H9 (cell line): ENCODE results near the gene TBX19. TPM values are rescaled to one million over a fixed set of nuclear protein-coding genes. Genes with fewer than 3 reads are reported as not detected.

ENCODE experiments used
- DNase-seq: peaks from one replicate; pipeline ENCODE4 v3.0.0-alpha.2; 2017
- H2AFZ ChIP-seq: one replicate; pipeline ENCODE4 v1.6.1; 2013; ENCODE audit warnings: mild to moderate bottlenecking, low read length, control low read depth, moderate library complexity
- H2AK5ac ChIP-seq: 2 replicates; pipeline ENCODE4 v1.6.1; 2013; ENCODE audit warnings: low read length, control low read depth, mixed read lengths; ENCODE audit not compliant: insufficient read length
- H2BK120ac ChIP-seq: one replicate; pipeline ENCODE4 v1.6.1; 2013; ENCODE audit warnings: low read depth, mild to moderate bottlenecking, low read length, control low read depth, inconsistent platforms; ENCODE audit not compliant: poor library complexity, severe bottlenecking
- H2BK12ac ChIP-seq: 2 replicates; pipeline ENCODE4 v1.6.1; 2013; ENCODE audit warnings: low read length, control low read depth, mixed read lengths, low read depth; ENCODE audit not compliant: insufficient read length
- H2BK15ac ChIP-seq: 2 replicates; pipeline ENCODE4 v1.6.1; 2013; ENCODE audit warnings: low read depth, low read length, control low read depth
- H2BK20ac ChIP-seq: one replicate; pipeline ENCODE4 v1.6.1; 2013; ENCODE audit warnings: low read depth, mild to moderate bottlenecking, low read length, control low read depth, inconsistent platforms; ENCODE audit not compliant: poor library complexity, severe bottlenecking
- H2BK5ac ChIP-seq: 2 replicates; pipeline ENCODE4 v1.6.1; 2013; ENCODE audit warnings: low read length, control low read depth, mixed read lengths; ENCODE audit not compliant: insufficient read length
- H3K14ac ChIP-seq: 2 replicates; pipeline ENCODE4 v1.6.1; 2013; ENCODE audit warnings: low read length, control low read depth; ENCODE audit not compliant: insufficient read depth
- H3K18ac ChIP-seq: 2 replicates; pipeline ENCODE4 v1.6.1; 2013; ENCODE audit warnings: low read depth, mild to moderate bottlenecking, mixed read lengths, low read length, control low read depth; ENCODE audit not compliant: insufficient read length
- H3K23ac ChIP-seq: 2 replicates; pipeline ENCODE4 v1.6.1; 2013; ENCODE audit warnings: low read length, control low read depth, mixed read lengths, low read depth; ENCODE audit not compliant: insufficient read length
- H3K23me2 ChIP-seq: 2 replicates; pipeline ENCODE4 v1.6.1; 2013; ENCODE audit warnings: low read depth, mild to moderate bottlenecking, mixed read lengths, low read length, control low read depth; ENCODE audit not compliant: insufficient read length, poor library complexity, severe bottlenecking
- H3K27ac ChIP-seq: 2 replicates; pipeline ENCODE4 v1.5.1; 2013; ENCODE audit warnings: low read length, control low read depth, mixed read lengths, low read depth; ENCODE audit not compliant: insufficient read length
- H3K27me3 ChIP-seq: 2 replicates; pipeline ENCODE4 v1.6.1; 2013; ENCODE audit warnings: low read length, control low read depth, inconsistent platforms; ENCODE audit not compliant: insufficient read depth
- H3K4ac ChIP-seq: 2 replicates; pipeline ENCODE4 v1.6.1; 2013; ENCODE audit warnings: low read depth, mild to moderate bottlenecking, control low read depth, inconsistent platforms, low read length, moderate library complexity
- H3K4me1 ChIP-seq: 2 replicates; pipeline ENCODE4 v1.6.1; 2013; ENCODE audit warnings: low read length, control low read depth, inconsistent platforms; ENCODE audit not compliant: insufficient read depth
- H3K4me2 ChIP-seq: 2 replicates; pipeline ENCODE4 v1.6.1; 2013; ENCODE audit warnings: low read length, control low read depth, mixed read lengths; ENCODE audit not compliant: insufficient read length, insufficient read depth
- H3K56ac ChIP-seq: 2 replicates; pipeline ENCODE4 v1.6.1; 2013; ENCODE audit warnings: low read depth, mild to moderate bottlenecking, mixed read lengths, low read length, control low read depth; ENCODE audit not compliant: insufficient read length
- H3K79me1 ChIP-seq: 2 replicates; pipeline ENCODE4 v1.6.1; 2013; ENCODE audit warnings: low read depth, mild to moderate bottlenecking, moderate library complexity, low read length, control low read depth, inconsistent platforms; ENCODE audit not compliant: insufficient read depth, poor library complexity, severe bottlenecking
- H3K79me2 ChIP-seq: 2 replicates; pipeline ENCODE4 v1.6.1; 2013; ENCODE audit warnings: low read length, control low read depth, inconsistent platforms; ENCODE audit not compliant: insufficient read depth
- H3K9ac ChIP-seq: 2 replicates; pipeline ENCODE4 v1.6.1; 2013; ENCODE audit warnings: low read length, control low read depth, mixed read lengths; ENCODE audit not compliant: insufficient read length; ENCODE audit errors: extremely low read depth
- H3K9me3 ChIP-seq: one replicate; pipeline ENCODE4 v1.6.1; 2013; ENCODE audit warnings: low read depth, low read length, inconsistent platforms; ENCODE audit not compliant: control insufficient read depth
- H3T11ph ChIP-seq: one replicate; pipeline ENCODE4 v1.6.1; 2013; ENCODE audit warnings: mild to moderate bottlenecking, low read length, control low read depth, inconsistent platforms
- H4K20me1 ChIP-seq: one replicate; pipeline ENCODE4 v1.6.1; 2013; ENCODE audit not compliant: control insufficient read depth, insufficient read length, insufficient read depth
- H4K5ac ChIP-seq: 2 replicates; pipeline ENCODE4 v1.6.1; 2013; ENCODE audit warnings: low read depth, mild to moderate bottlenecking, mixed read lengths, low read length, control low read depth; ENCODE audit not compliant: insufficient read length
- H4K8ac ChIP-seq: replicated peaks from 2 replicates; pipeline ENCODE4 v1.6.1; 2013; ENCODE audit warnings: low read length, control low read depth, mixed read lengths, low read depth; ENCODE audit not compliant: insufficient read length
- H4K91ac ChIP-seq: 2 replicates; pipeline ENCODE4 v1.6.1; 2013; ENCODE audit warnings: low read depth, mild to moderate bottlenecking, moderate library complexity, mixed read lengths, low read length, control low read depth; ENCODE audit not compliant: insufficient read length
- H3K27ac Mint-ChIP-seq, 3 experiments: 2 replicates in 2 of 3; 3 replicates in 1 of 3; pipeline ENCODE4 v1.8.0; 2020 to 2021; ENCODE audit warnings: mixed read lengths in 3 of 3, mild to moderate bottlenecking in 1 of 3, moderate library complexity in 1 of 3
- H3K27me3 Mint-ChIP-seq: 2 replicates; pipeline ENCODE4 v1.8.0; 2021; ENCODE audit warnings: low read depth, mild to moderate bottlenecking, moderate library complexity, mixed read lengths
- H3K36me3 Mint-ChIP-seq, 3 experiments: 2 replicates in 2 of 3; 3 replicates in 1 of 3; pipeline ENCODE4 v1.8.0; 2020 to 2021; ENCODE audit warnings: low read depth in 3 of 3, mixed read lengths in 3 of 3; ENCODE audit not compliant: insufficient read depth in 1 of 3
- H3K4me1 Mint-ChIP-seq, 2 experiments: 2 replicates each; pipeline ENCODE4 v1.8.0; 2020; ENCODE audit warnings: mixed read lengths in 2 of 2
- H3K4me3 Mint-ChIP-seq, 2 experiments: 2 replicates in 1 of 2; 3 replicates in 1 of 2; pipeline ENCODE4 v1.8.0; 2020 to 2021; ENCODE audit warnings: mild to moderate bottlenecking in 2 of 2, mixed read lengths in 2 of 2, moderate library complexity in 1 of 2
- H3K9me3 Mint-ChIP-seq, 2 experiments: 2 replicates in 1 of 2; 3 replicates in 1 of 2; pipeline ENCODE4 v1.8.0; 2020; ENCODE audit warnings: mild to moderate bottlenecking in 2 of 2, mixed read lengths in 2 of 2, moderate library complexity in 1 of 2
- CTCF ChIP-seq: fragments of 200-600 bp; sonication (generic); conservative IDR thresholded peaks from 3 replicates; pipeline ENCODE4 v1.8.0; 2021; ENCODE audit warnings: antibody characterized with exemption, mild to moderate bottlenecking
- WGBS: extraction: QIAGEN DNeasy Blood & Tissue Kit; methylation state at CpG from one replicate; pipeline ENCODE4 v1.1.7; 2013; ENCODE audit warnings: missing lambda C conversion rate, low lambda C conversion rate, mixed read lengths; ENCODE audit not compliant: insufficient read length; ENCODE audit errors: extremely low coverage; 5-methylcytosine and 5-hydroxymethylcytosine counted together
- total RNA-seq: library from RNA; stranded (reverse); gene quantifications from 2 replicates; pipeline ENCODE4 v1.2.1, GENCODE V29; 2021

The TBX19 gene
- total RNA-seq, 1 experiment from 2014 or later, result 0.48 TPM

GRCh38 chr1:168252204-168252733, 28.4 kb upstream of the TBX19 start:
- Histone ChIP-seq H2AFZ (no peak overlapping the region), H3K18ac (no peak overlapping the region), H3K27me3 (no peaks in the 10 kb centered on the region), H2AK5ac (no peak overlapping the region), H3K79me2 (0 out of 2 replicates have a peak, but pooled peaks cover 2% of the 10 kb centered on the region), H3K9me3 (peaks cover 6% of the 10 kb centered on the region), H3K23me2 (no peaks in the 10 kb centered on the region), H2BK20ac (no peak overlapping the region), H4K8ac (no peak overlapping the region), H3T11ph (no peak overlapping the region), H2BK12ac (no peak overlapping the region), H3K4me1 (no peaks in the 10 kb centered on the region), H3K23ac (no peak overlapping the region), H4K20me1 (no peaks in the 10 kb centered on the region), H4K5ac (no peak overlapping the region), H3K27ac (no peak overlapping the region), H2BK120ac (no peak overlapping the region), H3K79me1 (no peaks in the 10 kb centered on the region), H2BK15ac (no peak overlapping the region), H3K9ac (no peak overlapping the region), H4K91ac (no peak overlapping the region), H3K4me2 (no peak overlapping the region), H3K14ac (no peak overlapping the region), H3K56ac (no peak overlapping the region), H2BK5ac (no peak overlapping the region), H3K4ac (no peak overlapping the region)
- H3K4me3 Mint-ChIP-seq, result no peak overlapping the region
- WGBS, result no CpG with 5 or more reads among the region's 3 CpGs
- H3K27ac Mint-ChIP-seq, result no peak overlapping the region
- no peak for TF ChIP-seq CTCF
- H3K36me3 Mint-ChIP-seq, result peaks cover 28 to 50% (median 40%) of the 10 kb centered on the region in 3 experiments
- no peaks in the 10 kb centered on the region for H3K27me3 Mint-ChIP-seq
- no peak for DNase-seq
- peaks cover 11 to 12% of the 10 kb centered on the region in 2 experiments for H3K4me1 Mint-ChIP-seq
- peaks cover 27% of the 10 kb centered on the region in 2 experiments for H3K9me3 Mint-ChIP-seq
